IMR-90 (cell line): ENCODE data around the gene DPYD.

Experiments used
- BHLHE40 ChIP-seq: fragments of 150-350 bp; IDR thresholded peaks from 2 replicates; pipeline ENCODE4 v1.6.1; 2016; ENCODE audit warnings: mild to moderate bottlenecking, low read depth, low read length
- CTCF ChIP-seq: conservative IDR thresholded peaks from 2 replicates; pipeline ENCODE4 v1.5.1; 2012; ENCODE audit warnings: mild to moderate bottlenecking, low read depth, low read length, improper control_type of control experiment
- NFE2L2 ChIP-seq: fragments of 150-350 bp; IDR thresholded peaks from 2 replicates; pipeline ENCODE4 v1.6.1; 2016; ENCODE audit warnings: low read depth, mild to moderate bottlenecking, low read length
- POLR2A ChIP-seq: IDR thresholded peaks from 2 replicates; pipeline ENCODE4 v1.6.1; 2012; ENCODE audit warnings: mild to moderate bottlenecking, low read depth, low read length
- RAD21 ChIP-seq: IDR thresholded peaks from 2 replicates; pipeline ENCODE4 v1.6.1; 2012; ENCODE audit warnings: low read length, improper control_type of control experiment
- RCOR1 ChIP-seq: IDR thresholded peaks from 2 replicates; pipeline ENCODE4 v1.6.1; 2012; ENCODE audit warnings: mild to moderate bottlenecking, low read length, improper control_type of control experiment; ENCODE audit not compliant: insufficient replicate concordance
- SMC3 ChIP-seq: fragments of 150-350 bp; IDR thresholded peaks from 2 replicates; pipeline ENCODE4 v1.6.1; 2016; ENCODE audit warnings: low read depth, mild to moderate bottlenecking, antibody characterized with exemption, low read length, moderate library complexity

- TF ChIP-seq BHLHE40: no peak
- no peak for TF ChIP-seq RAD21
- TF ChIP-seq CTCF: no peak
- no peak for TF ChIP-seq RCOR1
- TF ChIP-seq POLR2A: no peak
- no peak for TF ChIP-seq SMC3
- TF ChIP-seq NFE2L2: no peak
These were observed 271.2 kb downstream of the DPYD start for GRCh38 chr1:97649591-97649990.
